Measurements from ENCODE around the gene RNF123.

Gene RNF123

GRCh38 chr3:49658711-49659110 lies 30.6 kb upstream of the RNF123 start:
- no peak for DNase-seq (ENCODE audit: low spot score)

GRCh38 chr3:49659756-49660155 lies 29.6 kb upstream of the RNF123 start:
- no peak for DNase-seq (ENCODE audit: low spot score)

GRCh38 chr3:49661281-49661680 lies 28.1 kb upstream of the RNF123 start:
- no peak for DNase-seq (ENCODE audit: low spot score)

- no peak for DNase-seq (ENCODE audit: low spot score)
These were observed 27.3 kb upstream of the RNF123 start for GRCh38 chr3:49662021-49662420.

GRCh38 chr3:49662720-49663413 lies 26.5 kb upstream of the RNF123 start:
- no peak for DNase-seq (ENCODE audit: low spot score)

- DNase-seq (ENCODE audit: low spot score) = no peak
These were observed 25.5 kb upstream of the RNF123 start for GRCh38 chr3:49663831-49664230.

GRCh38 chr3:49664300-49664699 lies 25.1 kb upstream of the RNF123 start:
- DNase-seq (ENCODE audit: low spot score) = no peak

GRCh38 chr3:49665822-49666519 lies 23.4 kb upstream of the RNF123 start:
- DNase-seq (ENCODE audit: low spot score) = no peak

- no peak for DNase-seq (ENCODE audit: low spot score)
These were observed 22.8 kb upstream of the RNF123 start for GRCh38 chr3:49666592-49666991.

- DNase-seq (ENCODE audit: low spot score) = no peak
These were observed 21.5 kb upstream of the RNF123 start for GRCh38 chr3:49667701-49668413.

- no peak for DNase-seq (ENCODE audit: low spot score)
These were observed 21.0 kb upstream of the RNF123 start for GRCh38 chr3:49668414-49668797.

- no peak for DNase-seq (ENCODE audit: low spot score)
These were observed 20.5 kb upstream of the RNF123 start for GRCh38 chr3:49668861-49669260.

- DNase-seq (ENCODE audit: low spot score) = no peak
These were observed 20.0 kb upstream of the RNF123 start for GRCh38 chr3:49669352-49669751.

GRCh38 chr3:49670940-49671290 lies 18.4 kb upstream of the RNF123 start:
- DNase-seq (ENCODE audit: low spot score) = no peak

- DNase-seq (ENCODE audit: low spot score) = peak; percentile 45
These were observed 17.8 kb upstream of the RNF123 start for GRCh38 chr3:49671291-49672288.

GRCh38 chr3:49673121-49673714 lies 16.1 kb upstream of the RNF123 start:
- no peak for DNase-seq (ENCODE audit: low spot score)

GRCh38 chr3:49673715-49674496 lies 15.5 kb upstream of the RNF123 start, which contains the start of gene APEH:
Gene APEH, plus strand, starts transcription at chr3:49674351. Its CDS starts 51 bp downstream, at chr3:49674402.
- peak; percentile 91 for DNase-seq (ENCODE audit: low spot score)

- no peak for DNase-seq (ENCODE audit: low spot score)
These were observed 14.8 kb upstream of the RNF123 start for GRCh38 chr3:49674497-49674983.

- no peak for DNase-seq (ENCODE audit: low spot score)
These were observed 13.4 kb upstream of the RNF123 start for GRCh38 chr3:49675912-49676311.

GRCh38 chr3:49680493-49681231 lies 8.7 kb upstream of the RNF123 start:
- no peak for DNase-seq (ENCODE audit: low spot score)
